SU-DHL-6 (cell line): ENCODE data around the gene PTGES2.

Source experiments
- H2AFZ ChIP-seq: fragments of 200-600 bp; sonication (generic); 2 replicates; pipeline ENCODE4 v1.6.1; 2014; ENCODE audit warnings: low read depth, mild to moderate bottlenecking, moderate library complexity, mixed read lengths, antibody characterized with exemption, low read length; ENCODE audit not compliant: severe bottlenecking
- H3F3A ChIP-seq: fragments of 200-600 bp; shearing (Covaris generic); 2 replicates; pipeline ENCODE4 v1.6.0; 2016; ENCODE audit warnings: antibody characterized with exemption, mild to moderate bottlenecking; ENCODE audit not compliant: insufficient read depth
- H3K27ac ChIP-seq: fragments of 200-600 bp; sonication (generic); 2 replicates; pipeline ENCODE4 v1.5.1; 2016; ENCODE audit warnings: low read depth, mild to moderate bottlenecking, low read length, moderate library complexity, mixed read lengths
- H3K27me3 ChIP-seq: fragments of 200-600 bp; sonication (generic), shearing (Covaris generic); 2 replicates; pipeline ENCODE4 v1.6.0; 2014; ENCODE audit warnings: mild to moderate bottlenecking, low read length
- H3K36me3 ChIP-seq: fragments of 200-600 bp; sonication (generic); 2 replicates; pipeline ENCODE4 v1.6.1; 2014; ENCODE audit warnings: mild to moderate bottlenecking, low read length, mixed read lengths
- H3K4me2 ChIP-seq: fragments of 300-600, 200-600 bp; shearing (Covaris generic), sonication (generic); 2 replicates; pipeline ENCODE4 v1.6.0; 2014; ENCODE audit warnings: low read length, low read depth, mild to moderate bottlenecking; ENCODE audit not compliant: poor library complexity, severe bottlenecking
- H3K4me3 ChIP-seq: fragments of 200-600 bp; sonication (generic); 2 replicates; pipeline ENCODE4 v1.5.1; 2014; ENCODE audit warnings: antibody characterized with exemption, low read length, mild to moderate bottlenecking, mixed read lengths; ENCODE audit not compliant: insufficient read depth, poor library complexity, severe bottlenecking
- H3K79me2 ChIP-seq: fragments of 200-600 bp; sonication (generic); 2 replicates; pipeline ENCODE4 v1.6.1; 2014; ENCODE audit warnings: mild to moderate bottlenecking, low read length, moderate library complexity; ENCODE audit not compliant: insufficient read depth
- H3K9ac ChIP-seq: fragments of 200-600 bp; sonication (generic); 2 replicates; pipeline ENCODE4 v1.7.0; 2014; ENCODE audit warnings: mild to moderate bottlenecking, low read length
- H3K9me2 ChIP-seq: fragments of 200-600 bp; sonication (generic); replicated peaks from 2 replicates; pipeline ENCODE4 v1.6.1; 2014; ENCODE audit warnings: low read length; ENCODE audit not compliant: insufficient read depth
- H3K9me3 ChIP-seq: fragments of 200-600 bp; sonication (generic); 2 replicates; pipeline ENCODE4 v1.6.1; 2014; ENCODE audit warnings: low read length, mixed read lengths; ENCODE audit not compliant: insufficient read depth
- H4K20me1 ChIP-seq: fragments of 200-600 bp; sonication (generic); 2 replicates; pipeline ENCODE4 v1.6.1; 2014; ENCODE audit warnings: low read depth, mild to moderate bottlenecking, antibody characterized with exemption, low read length, moderate library complexity, mixed read lengths
- CTCF ChIP-seq: fragments of 200-600 bp; sonication (generic); IDR thresholded peaks from one replicate; pipeline ENCODE4 v1.5.1; 2017; ENCODE audit warnings: antibody characterized with exemption, mild to moderate bottlenecking, low read length, moderate library complexity; ENCODE audit not compliant: insufficient read depth, poor library complexity, severe bottlenecking
- EZH2phosphoT487 ChIP-seq: fragments of 200-600 bp; sonication (generic), shearing (Covaris generic); conservative IDR thresholded peaks from 2 replicates; pipeline ENCODE4 v1.6.1; 2018; ENCODE audit warnings: mild to moderate bottlenecking, antibody characterized with exemption, low read length, moderate library complexity, mixed read lengths

The PTGES2 gene

GRCh38 chr9:128145951-128146351 lies 18.4 kb upstream of the PTGES2 start:
- Histone ChIP-seq H3K27ac (no peak overlapping the region), H3K9me2 (no peaks in the 10 kb centered on the region), H3K4me2 (no peak overlapping the region), H3K9me3 (no peaks in the 10 kb centered on the region), H3F3A (no peaks in the 10 kb centered on the region), H3K27me3 (no peaks in the 10 kb centered on the region), H3K36me3 (no peaks in the 10 kb centered on the region), H3K9ac (no peak overlapping the region), H2AFZ (no peak overlapping the region), H3K4me3 (no peak overlapping the region), H4K20me1 (no peaks in the 10 kb centered on the region), H3K79me2 (no peaks in the 10 kb centered on the region)
- no peak for TF ChIP-seq EZH2phosphoT487
- TF ChIP-seq CTCF, result no peak

GRCh38 chr9:128145536-128145935 lies 18.0 kb upstream of the PTGES2 start:
- Histone ChIP-seq H3K9me3 (no peaks in the 10 kb centered on the region), H3K79me2 (no peaks in the 10 kb centered on the region), H3K27ac (no peak overlapping the region), H3K4me2 (no peak overlapping the region), H3K36me3 (no peaks in the 10 kb centered on the region), H3K9me2 (no peaks in the 10 kb centered on the region), H2AFZ (no peak overlapping the region), H3F3A (no peaks in the 10 kb centered on the region), H3K4me3 (no peak overlapping the region), H4K20me1 (no peaks in the 10 kb centered on the region), H3K27me3 (no peaks in the 10 kb centered on the region), H3K9ac (no peak overlapping the region)
- TF ChIP-seq CTCF (no peak), EZH2phosphoT487 (no peak)

GRCh38 chr9:128144239-128145181 lies 17.0 kb upstream of the PTGES2 start:
- Histone ChIP-seq H3K4me2 (no peak overlapping the region), H4K20me1 (no peaks in the 10 kb centered on the region), H3K9ac (no peak overlapping the region), H3K27ac (no peak overlapping the region), H3K79me2 (no peaks in the 10 kb centered on the region), H3F3A (no peaks in the 10 kb centered on the region), H3K4me3 (no peak overlapping the region), H2AFZ (no peak overlapping the region), H3K9me2 (no peaks in the 10 kb centered on the region), H3K36me3 (no peaks in the 10 kb centered on the region), H3K27me3 (no peaks in the 10 kb centered on the region), H3K9me3 (no peaks in the 10 kb centered on the region)
- TF ChIP-seq CTCF, result no peak
- TF ChIP-seq EZH2phosphoT487, result no peak
